H1 (cell line): Measurements from ENCODE around the gene CRIP1. TPM values are rescaled to one million over a fixed set of nuclear protein-coding genes. Genes with fewer than 3 reads are reported as not detected.

Experiments used
- EZH2 ChIP-seq: fragments of 200-600 bp; sonication (generic); IDR thresholded peaks from 2 replicates; pipeline ENCODE4 v1.7.1; 2012; ENCODE audit warnings: low read depth, mild to moderate bottlenecking, moderate library complexity, low read length, inconsistent platforms; ENCODE audit not compliant: severe bottlenecking
- HDAC2 ChIP-seq, 2 experiments: fragments of 300-600 bp in 1 of 2; sonication (generic) in 1 of 2; IDR thresholded peaks; 2 replicates each; pipeline ENCODE4 v1.6.1; 2011 to 2012; ENCODE audit warnings: low read depth in 2 of 2, low read length in 2 of 2, mild to moderate bottlenecking in 2 of 2, moderate library complexity in 2 of 2, borderline replicate concordance in 1 of 2, inconsistent platforms in 1 of 2
- polyA plus RNA-seq, 7 experiments: library from polyadenylated mRNA; depleted of rRNA in 3 of 7; stranded (reverse) in 5 of 7; unstranded in 2 of 7; fragments of >200 nt in 5 of 7; fragments of 200-250 nt in 2 of 7; gene quantifications; 1 replicate in 5 of 7; 2 replicates in 1 of 7; 4 replicates in 1 of 7; pipeline versions ENCODE4 v1.2.1 to v1.2.3, GENCODE V29; 2011 to 2013; ENCODE audit warnings: missing spikeins in 2 of 7, mixed read lengths in 2 of 7
- total RNA-seq: library from RNA; stranded (reverse); fragmentation: NEBNext Ultra II Directional; extraction: Animal tissue kit (Norgen Biotek cat#: 25700); gene quantifications from 2 replicates; pipeline ENCODE4 v1.2.1, GENCODE V29; 2021

CRIP1 gene
- total and polyA plus RNA-seq, 2 of the 8 experiments (the other 6 are each of a cell fraction or from before 2014, with no cell fraction given): 1.2 to 2.2 TPM

DNA sequence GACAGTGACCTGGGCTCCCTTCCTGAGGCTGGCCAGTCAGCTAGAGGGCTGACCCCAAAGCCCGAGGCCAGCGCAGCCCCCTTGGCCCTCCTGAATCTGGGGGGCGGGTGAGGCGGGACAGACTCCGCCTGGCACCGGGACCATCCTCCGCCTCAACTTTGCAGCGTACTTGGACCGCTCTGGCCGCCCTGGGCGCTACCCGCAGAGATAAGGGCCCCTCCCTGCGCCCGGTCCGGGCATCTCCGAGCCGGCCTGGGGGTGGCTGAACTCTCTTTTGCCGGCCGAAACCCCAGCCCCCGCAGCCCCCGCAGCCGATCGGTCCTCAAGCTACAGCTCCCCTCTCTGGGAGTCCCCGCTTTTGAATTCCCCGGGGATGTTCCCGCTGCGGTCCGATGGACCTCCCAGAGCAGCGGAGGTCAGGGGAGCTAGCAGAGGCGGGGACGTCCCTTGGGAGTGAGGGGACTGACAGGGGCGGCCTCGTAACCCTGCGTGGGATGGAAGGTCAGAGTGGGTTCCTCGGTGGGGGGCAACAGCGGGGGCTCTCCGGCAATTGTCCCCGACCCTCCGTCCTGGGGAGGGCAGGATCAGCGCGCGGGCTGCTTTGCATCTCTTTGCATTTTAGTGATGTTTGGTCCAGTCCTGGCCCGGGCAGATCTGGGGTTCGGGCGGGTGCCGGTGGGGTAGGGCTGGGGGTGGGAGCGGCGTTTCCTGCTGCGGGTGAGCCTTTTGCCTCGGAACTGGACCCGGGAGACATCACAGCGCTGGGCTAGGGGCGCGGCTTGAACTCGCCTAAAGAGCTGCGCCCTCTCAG lies at the start of gene CRIP1 (continued):
- TF ChIP-seq EZH2 (peak; percentile 29), HDAC2 (IDR thresholded peaks at IDR 0.05; ENCODE audit: borderline replicate concordance in 1 of 2, low read depth in 2 of 2, low read length in 2 of 2) (no peak)
